K562 (cell line): ENCODE measurements around the gene MEIOB. TPM values are rescaled to one million over a fixed set of nuclear protein-coding genes. Genes with fewer than 3 reads are reported as not detected.

ENCODE experiments used
- ESRRB ChIP-seq: fragments of 250-450 bp; sonication (Bioruptor Pico); IDR thresholded peaks from 2 replicates; pipeline ENCODE4 v1.5.0; 2020; ENCODE audit warnings: mild to moderate bottlenecking, moderate library complexity, borderline replicate concordance
- FOXJ2 ChIP-seq: fragments of 200-800 bp; sonication (Bioruptor generic); IDR thresholded peaks from 2 replicates; pipeline ENCODE4 v1.6.1; 2016; ENCODE audit warnings: missing genetic modification characterization, missing compliant biosample characterization
- GABPA ChIP-seq: fragments of 200-800 bp; sonication (Bioruptor generic); conservative IDR thresholded peaks from 2 replicates; pipeline ENCODE4 v1.6.1; 2016; ENCODE audit warnings: low read depth, missing genetic modification characterization, missing compliant biosample characterization
- KDM4B ChIP-seq, 2 experiments: fragments of 450-650 bp in 1 of 2; sonication (generic) in 1 of 2; IDR thresholded peaks; 2 replicates each; pipeline ENCODE4 v1.6.1; 2016 to 2017; ENCODE audit warnings: borderline replicate concordance in 2 of 2, antibody characterized with exemption in 1 of 2, low read depth in 1 of 2, mild to moderate bottlenecking in 1 of 2
- MTF1 ChIP-seq: fragments of 250-450 bp; sonication (Bioruptor Pico); IDR thresholded peaks from 2 replicates; pipeline ENCODE4 v1.9.0; 2021; ENCODE audit warnings: moderate library complexity, mild to moderate bottlenecking, inconsistent platforms, borderline replicate concordance
- RBBP5 ChIP-seq: fragments of 200-600 bp; sonication (generic); IDR thresholded peaks from 2 replicates; pipeline ENCODE4 v1.6.1; 2012; ENCODE audit warnings: borderline replicate concordance, mild to moderate bottlenecking, low read length, control low read depth, inconsistent platforms; ENCODE audit not compliant: insufficient read depth, poor library complexity, severe bottlenecking
- SLC30A9 ChIP-seq: fragments of 250-450 bp; sonication (Bioruptor Pico); IDR thresholded peaks from 2 replicates; pipeline ENCODE4 v1.8.0; 2022; ENCODE audit warnings: mild to moderate bottlenecking, moderate library complexity
- XRCC5 ChIP-seq: fragments of 200-400 bp; formaldehyde crosslinking; IDR thresholded peaks from 2 replicates; pipeline ENCODE4 v1.6.1; 2017; ENCODE audit warnings: low read depth, mild to moderate bottlenecking, low read length
- ZKSCAN1 ChIP-seq: fragments of 150-350 bp; IDR thresholded peaks from 2 replicates; pipeline ENCODE4 v1.6.1; 2016; ENCODE audit warnings: low read depth, low read length
- polyA plus RNA-seq, 8 experiments: library from polyadenylated mRNA; depleted of rRNA in 4 of 8; stranded (reverse) in 5 of 8; unstranded in 3 of 8; fragments of >200 nt; fragmentation: Nextera tagmentation in 2 of 8; fragmentation: Illumina TruSeq in 1 of 8; extraction: Ambion mirVana in 2 of 8; extraction: Trizol in 1 of 8; gene quantifications; 2 replicates each; pipeline versions ENCODE4 v1.2.1 to v1.2.3, GENCODE V29; 2011 to 2014; ENCODE audit warnings: inconsistent platforms in 1 of 8, missing spikeins in 1 of 8
- total RNA-seq, 7 experiments: library from RNA; depleted of rRNA in 6 of 7; stranded (reverse); fragments of >200 nt in 6 of 7; fragmentation: Illumina TruSeq in 2 of 7; extraction: Trizol in 2 of 7; gene quantifications; 2 replicates each; pipeline versions ENCODE4 v1.2.1 to v1.2.3, GENCODE V29; 2011 to 2021; ENCODE audit warnings: low replicate concordance in 1 of 7
- TF ChIP-seq, protein P1 (sequence below): fragments of 250-450 bp; sonication (Bioruptor Pico); IDR thresholded peaks from 2 replicates; pipeline ENCODE4 v1.5.0; 2021; ENCODE audit warnings: mild to moderate bottlenecking, borderline replicate concordance
- TF ChIP-seq, protein P2 (sequence below), 2 experiments: IDR thresholded peaks; 2 replicates each; pipeline ENCODE4 v1.6.1; 2011; ENCODE audit warnings: borderline replicate concordance in 1 of 2, control low read depth in 1 of 2, low read depth in 1 of 2, low read length in 1 of 2, mild to moderate bottlenecking in 1 of 2, mixed read lengths in 1 of 2, moderate library complexity in 1 of 2; ENCODE audit not compliant: insufficient read depth in 1 of 2, insufficient read length in 1 of 2, poor library complexity in 1 of 2, severe bottlenecking in 1 of 2; ENCODE audit errors: extremely low read depth in 1 of 2
- TF ChIP-seq, protein P3 (sequence below): sonication (generic); formaldehyde crosslinking; IDR thresholded peaks from 2 replicates; pipeline ENCODE4 v1.8.0; 2022; ENCODE audit warnings: missing genetic modification reagents, mild to moderate bottlenecking, borderline replicate concordance
- TF ChIP-seq, protein P4 (sequence below): sonication (generic); formaldehyde crosslinking; IDR thresholded peaks from 2 replicates; pipeline ENCODE4 v1.8.0; 2023; ENCODE audit warnings: mild to moderate bottlenecking, missing genetic modification reagents
- TF ChIP-seq, protein P5 (sequence below): sonication (generic); formaldehyde crosslinking; IDR thresholded peaks from 2 replicates; pipeline ENCODE4 v1.8.0; 2022; ENCODE audit warnings: missing genetic modification reagents, mild to moderate bottlenecking, moderate library complexity, borderline replicate concordance

MEIOB gene
- total and polyA plus RNA-seq, 9 of the 15 experiments (the other 6 are each of a cell fraction or from before 2014, with no cell fraction given) = 25.4 to 203 (median 97.6) TPM

DNA sequence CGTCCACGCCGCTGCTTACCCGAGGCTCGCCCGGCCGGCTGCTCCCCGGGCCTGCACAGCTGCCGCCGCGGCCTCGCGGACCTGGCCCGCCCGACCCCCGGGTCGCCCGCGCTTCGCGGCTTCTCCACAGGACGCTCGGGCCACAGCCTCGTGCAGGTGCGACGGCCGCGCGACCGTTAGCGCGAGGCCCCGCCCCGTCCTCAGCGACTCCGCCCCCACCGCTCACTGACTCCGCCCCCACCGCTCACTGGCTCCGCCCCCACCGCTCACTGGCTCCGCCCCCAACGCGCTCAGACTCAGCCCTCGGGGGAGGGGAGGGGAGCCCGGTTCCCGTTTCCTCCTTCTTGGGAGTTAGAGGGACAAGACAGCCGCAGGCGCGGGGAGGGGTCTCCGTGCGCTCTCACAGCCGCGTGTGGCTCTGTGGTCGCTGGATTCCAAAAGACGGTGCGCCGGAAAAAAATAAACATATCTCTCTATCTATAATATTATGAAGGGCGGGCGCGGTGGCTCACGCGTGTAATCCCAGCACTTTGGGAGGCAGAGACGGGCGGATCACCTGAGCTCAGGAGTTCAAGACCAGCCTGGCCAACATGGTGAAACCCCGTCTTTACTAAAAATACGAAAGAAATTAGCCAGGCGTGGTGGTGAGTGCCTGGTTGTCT is at the start of gene MEIOB (continued):
- peak; percentile 55 for TF ChIP-seq RBBP5
- no peak for TF ChIP-seq FOXJ2 (tag)
- TF ChIP-seq, protein P1, sequence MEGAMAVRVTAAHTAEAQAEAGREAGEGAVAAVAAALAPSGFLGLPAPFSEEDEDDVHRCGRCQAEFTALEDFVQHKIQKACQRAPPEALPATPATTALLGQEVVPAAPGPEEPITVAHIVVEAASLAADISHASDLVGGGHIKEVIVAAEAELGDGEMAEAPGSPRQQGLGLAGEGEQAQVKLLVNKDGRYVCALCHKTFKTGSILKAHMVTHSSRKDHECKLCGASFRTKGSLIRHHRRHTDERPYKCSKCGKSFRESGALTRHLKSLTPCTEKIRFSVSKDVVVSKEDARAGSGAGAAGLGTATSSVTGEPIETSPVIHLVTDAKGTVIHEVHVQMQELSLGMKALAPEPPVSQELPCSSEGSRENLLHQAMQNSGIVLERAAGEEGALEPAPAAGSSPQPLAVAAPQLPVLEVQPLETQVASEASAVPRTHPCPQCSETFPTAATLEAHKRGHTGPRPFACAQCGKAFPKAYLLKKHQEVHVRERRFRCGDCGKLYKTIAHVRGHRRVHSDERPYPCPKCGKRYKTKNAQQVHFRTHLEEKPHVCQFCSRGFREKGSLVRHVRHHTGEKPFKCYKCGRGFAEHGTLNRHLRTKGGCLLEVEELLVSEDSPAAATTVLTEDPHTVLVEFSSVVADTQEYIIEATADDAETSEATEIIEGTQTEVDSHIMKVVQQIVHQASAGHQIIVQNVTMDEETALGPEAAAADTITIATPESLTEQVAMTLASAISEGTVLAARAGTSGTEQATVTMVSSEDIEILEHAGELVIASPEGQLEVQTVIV (CRISPR knock-in tag) = no peak
- TF ChIP-seq, protein P2, sequence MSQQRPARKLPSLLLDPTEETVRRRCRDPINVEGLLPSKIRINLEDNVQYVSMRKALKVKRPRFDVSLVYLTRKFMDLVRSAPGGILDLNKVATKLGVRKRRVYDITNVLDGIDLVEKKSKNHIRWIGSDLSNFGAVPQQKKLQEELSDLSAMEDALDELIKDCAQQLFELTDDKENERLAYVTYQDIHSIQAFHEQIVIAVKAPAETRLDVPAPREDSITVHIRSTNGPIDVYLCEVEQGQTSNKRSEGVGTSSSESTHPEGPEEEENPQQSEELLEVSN (IDR thresholded peaks at IDR 0.05; ENCODE audit: borderline replicate concordance in 1 of 2, extremely low read depth in 1 of 2, insufficient read depth in 1 of 2, insufficient read length in 1 of 2, low read depth in 1 of 2, low read length in 1 of 2, poor library complexity in 1 of 2, severe bottlenecking in 1 of 2) = peak; percentile 93 to 98
- no peak for TF ChIP-seq XRCC5
- no peak for TF ChIP-seq ESRRB
- no peak for TF ChIP-seq SLC30A9 (CRISPR knock-in tag)
- TF ChIP-seq KDM4B (IDR thresholded peaks at IDR 0.05; ENCODE audit: borderline replicate concordance in 2 of 2, low read depth in 1 of 2) = no peak
- TF ChIP-seq, protein P3, sequence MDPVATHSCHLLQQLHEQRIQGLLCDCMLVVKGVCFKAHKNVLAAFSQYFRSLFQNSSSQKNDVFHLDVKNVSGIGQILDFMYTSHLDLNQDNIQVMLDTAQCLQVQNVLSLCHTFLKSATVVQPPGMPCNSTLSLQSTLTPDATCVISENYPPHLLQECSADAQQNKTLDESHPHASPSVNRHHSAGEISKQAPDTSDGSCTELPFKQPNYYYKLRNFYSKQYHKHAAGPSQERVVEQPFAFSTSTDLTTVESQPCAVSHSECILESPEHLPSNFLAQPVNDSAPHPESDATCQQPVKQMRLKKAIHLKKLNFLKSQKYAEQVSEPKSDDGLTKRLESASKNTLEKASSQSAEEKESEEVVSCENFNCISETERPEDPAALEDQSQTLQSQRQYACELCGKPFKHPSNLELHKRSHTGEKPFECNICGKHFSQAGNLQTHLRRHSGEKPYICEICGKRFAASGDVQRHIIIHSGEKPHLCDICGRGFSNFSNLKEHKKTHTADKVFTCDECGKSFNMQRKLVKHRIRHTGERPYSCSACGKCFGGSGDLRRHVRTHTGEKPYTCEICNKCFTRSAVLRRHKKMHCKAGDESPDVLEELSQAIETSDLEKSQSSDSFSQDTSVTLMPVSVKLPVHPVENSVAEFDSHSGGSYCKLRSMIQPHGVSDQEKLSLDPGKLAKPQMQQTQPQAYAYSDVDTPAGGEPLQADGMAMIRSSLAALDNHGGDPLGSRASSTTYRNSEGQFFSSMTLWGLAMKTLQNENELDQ (CRISPR knock-in tag) = no peak
- TF ChIP-seq MTF1 (CRISPR knock-in tag) = no peak
- TF ChIP-seq, protein P4, sequence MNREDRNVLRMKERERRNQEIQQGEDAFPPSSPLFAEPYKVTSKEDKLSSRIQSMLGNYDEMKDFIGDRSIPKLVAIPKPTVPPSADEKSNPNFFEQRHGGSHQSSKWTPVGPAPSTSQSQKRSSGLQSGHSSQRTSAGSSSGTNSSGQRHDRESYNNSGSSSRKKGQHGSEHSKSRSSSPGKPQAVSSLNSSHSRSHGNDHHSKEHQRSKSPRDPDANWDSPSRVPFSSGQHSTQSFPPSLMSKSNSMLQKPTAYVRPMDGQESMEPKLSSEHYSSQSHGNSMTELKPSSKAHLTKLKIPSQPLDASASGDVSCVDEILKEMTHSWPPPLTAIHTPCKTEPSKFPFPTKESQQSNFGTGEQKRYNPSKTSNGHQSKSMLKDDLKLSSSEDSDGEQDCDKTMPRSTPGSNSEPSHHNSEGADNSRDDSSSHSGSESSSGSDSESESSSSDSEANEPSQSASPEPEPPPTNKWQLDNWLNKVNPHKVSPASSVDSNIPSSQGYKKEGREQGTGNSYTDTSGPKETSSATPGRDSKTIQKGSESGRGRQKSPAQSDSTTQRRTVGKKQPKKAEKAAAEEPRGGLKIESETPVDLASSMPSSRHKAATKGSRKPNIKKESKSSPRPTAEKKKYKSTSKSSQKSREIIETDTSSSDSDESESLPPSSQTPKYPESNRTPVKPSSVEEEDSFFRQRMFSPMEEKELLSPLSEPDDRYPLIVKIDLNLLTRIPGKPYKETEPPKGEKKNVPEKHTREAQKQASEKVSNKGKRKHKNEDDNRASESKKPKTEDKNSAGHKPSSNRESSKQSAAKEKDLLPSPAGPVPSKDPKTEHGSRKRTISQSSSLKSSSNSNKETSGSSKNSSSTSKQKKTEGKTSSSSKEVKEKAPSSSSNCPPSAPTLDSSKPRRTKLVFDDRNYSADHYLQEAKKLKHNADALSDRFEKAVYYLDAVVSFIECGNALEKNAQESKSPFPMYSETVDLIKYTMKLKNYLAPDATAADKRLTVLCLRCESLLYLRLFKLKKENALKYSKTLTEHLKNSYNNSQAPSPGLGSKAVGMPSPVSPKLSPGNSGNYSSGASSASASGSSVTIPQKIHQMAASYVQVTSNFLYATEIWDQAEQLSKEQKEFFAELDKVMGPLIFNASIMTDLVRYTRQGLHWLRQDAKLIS (CRISPR knock-in tag) = no peak
- 0 out of 2 replicates have a peak, but pooled peaks have one; percentile 0 for TF ChIP-seq GABPA (tag)
- TF ChIP-seq, protein P5, sequence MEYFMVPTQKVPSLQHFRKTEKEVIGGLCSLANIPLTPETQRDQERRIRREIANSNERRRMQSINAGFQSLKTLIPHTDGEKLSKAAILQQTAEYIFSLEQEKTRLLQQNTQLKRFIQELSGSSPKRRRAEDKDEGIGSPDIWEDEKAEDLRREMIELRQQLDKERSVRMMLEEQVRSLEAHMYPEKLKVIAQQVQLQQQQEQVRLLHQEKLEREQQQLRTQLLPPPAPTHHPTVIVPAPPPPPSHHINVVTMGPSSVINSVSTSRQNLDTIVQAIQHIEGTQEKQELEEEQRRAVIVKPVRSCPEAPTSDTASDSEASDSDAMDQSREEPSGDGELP = peak; percentile 57
- TF ChIP-seq ZKSCAN1 = no peak
